ENCODE results near the gene ANKS6. TPM values are rescaled to one million over a fixed set of nuclear protein-coding genes. Genes with fewer than 3 reads are reported as not detected.

ANKS6 gene
- total and polyA plus RNA-seq, 9 of the 15 experiments (the other 6 are each of a cell fraction or from before 2014, with no cell fraction given), result 9.9 to 74.5 (median 36.9) TPM

GRCh38 chr9:98819231-98819630 is 22.9 kb upstream of the ANKS6 start (continued):
- TF ChIP-seq ZMIZ1 (IDR thresholded peaks at IDR 0.05; ENCODE audit: low read depth in 2 of 2, low read length in 2 of 2), result no peak
- TF ChIP-seq SIX5 (IDR thresholded peaks at IDR 0.05; ENCODE audit: borderline replicate concordance in 1 of 2, insufficient read depth in 1 of 2, low read depth in 1 of 2, low read length in 2 of 2), result no peak
- TF ChIP-seq TCF3 (CRISPR knock-in tag; IDR thresholded peaks at IDR 0.05), result no peak
- TF ChIP-seq RFX5 (IDR thresholded peaks at IDR 0.05; ENCODE audit: low read depth, low read length), result no peak
- TF ChIP-seq ZNF436 (CRISPR knock-in tag; IDR thresholded peaks at IDR 0.05), result no peak
- TF ChIP-seq BRF2 (IDR thresholded peaks at IDR 0.05; ENCODE audit: borderline replicate concordance, insufficient read depth, insufficient read length), result no peak
- no peak for TF ChIP-seq EZH2 (IDR thresholded peaks at IDR 0.05; ENCODE audit: borderline replicate concordance, low read depth, low read length)

Data from K562 (cell line).